Stomach (tissue), 9 donors: Measurements from ENCODE around the gene VSTM4. TPM values are rescaled to one million over a fixed set of nuclear protein-coding genes. Genes with fewer than 3 reads are reported as not detected.

Experiments
- DNase-seq, 2 donors: peaks; one replicate each; pipeline versions ENCODE4 v3.0.0 to v3.0.0-alpha.2; 2013 to 2019
- H3K27ac ChIP-seq, 5 donors: fragments of 200-600 bp in 4 of 5; sonication (generic) in 4 of 5; one replicate each; pipeline ENCODE4 v1.5.1; 2013 to 2019; ENCODE audit warnings: mild to moderate bottlenecking in 1 of 5, moderate library complexity in 1 of 5
- H3K27me3 ChIP-seq, 3 donors: fragments of 200-600 bp; sonication (generic); one replicate each; pipeline ENCODE4 v1.5.1; 2017 to 2019; ENCODE audit warnings: mixed run types in 1 of 3
- H3K36me3 ChIP-seq, 4 donors: fragments of 200-600 bp; sonication (generic); 1 replicate in 3 of 4; 2 replicates in 1 of 4; pipeline ENCODE4 v1.5.1; 2016 to 2019
- H3K4me1 ChIP-seq, 4 donors: fragments of 200-600 bp; sonication (generic); one replicate each; pipeline ENCODE4 v1.5.1; 2016 to 2019
- H3K4me3 ChIP-seq, 4 donors: fragments of 200-600 bp; sonication (generic) in 3 of 4; one replicate each; pipeline ENCODE4 v1.5.1; 2016 to 2019; ENCODE audit warnings: mild to moderate bottlenecking in 1 of 4
- H3K9me3 ChIP-seq, 4 donors: fragments of 200-600 bp; sonication (generic); one replicate each; pipeline ENCODE4 v1.5.1; 2016 to 2019
- EP300 ChIP-seq: sonication (generic); formaldehyde crosslinking; IDR thresholded peaks from one replicate; pipeline ENCODE4 v1.6.1; 2017; ENCODE audit warnings: antibody characterized with exemption
- POLR2A ChIP-seq, 4 donors: fragments of 450-650 bp; IDR thresholded peaks; one replicate each; pipeline ENCODE4 v1.6.1; 2016; ENCODE audit warnings: antibody characterized with exemption in 4 of 4, control low read depth in 2 of 4, mild to moderate bottlenecking in 1 of 4, moderate library complexity in 1 of 4
- POLR2AphosphoS5 ChIP-seq, 3 donors: sonication (generic); formaldehyde crosslinking; IDR thresholded peaks; one replicate each; pipeline ENCODE4 v1.6.1; 2016; ENCODE audit warnings: antibody characterized with exemption in 3 of 3
- WGBS, 5 donors: extraction: QIAGEN DNeasy Blood & Tissue Kit in 3 of 5; methylation state at CpG; one replicate each; pipeline versions ENCODE4 v1.1.5 to v1.1.7; 2013 to 2018; 5-methylcytosine and 5-hydroxymethylcytosine counted together
- intact Hi-C: fragments of 100-400 bp; cut with DNase I; formaldehyde crosslinking; loops from one replicate; pipeline ENCODE4 v1.15.1; 2023; ENCODE audit warnings: low total_unique reads
- polyA plus RNA-seq, 3 donors: library from polyadenylated mRNA; stranded (reverse); fragments of 200-250 nt; gene quantifications; one replicate each; pipeline ENCODE4 v1.2.3, GENCODE V29; 2013
- total RNA-seq, 5 donors: library from RNA; depleted of rRNA; stranded (reverse); fragments of >200 nt; gene quantifications; one replicate each; pipeline versions ENCODE4 v1.1.0 to v1.2.3, GENCODE V29; 2014 to 2016
- TF ChIP-seq, protein P1 (sequence below), 7 experiments: fragments of 450-650 bp in 4 of 7; fragments of 200-600 bp in 3 of 7; sonication (generic) in 3 of 7; IDR thresholded peaks; one replicate each; pipeline ENCODE4 v1.5.1; 2016 to 2019; ENCODE audit warnings: antibody characterized with exemption in 7 of 7, control low read depth in 2 of 7, mild to moderate bottlenecking in 1 of 7
- donor health status: healthy with polysubstance abuse.
- donor health status: Bipolar disorder and iron deficiency.
- donor health status: healthy.

The VSTM4 gene
- total and polyA plus RNA-seq, 8 donors = 0.58 to 23.1 (median 3.0) TPM

DNA sequence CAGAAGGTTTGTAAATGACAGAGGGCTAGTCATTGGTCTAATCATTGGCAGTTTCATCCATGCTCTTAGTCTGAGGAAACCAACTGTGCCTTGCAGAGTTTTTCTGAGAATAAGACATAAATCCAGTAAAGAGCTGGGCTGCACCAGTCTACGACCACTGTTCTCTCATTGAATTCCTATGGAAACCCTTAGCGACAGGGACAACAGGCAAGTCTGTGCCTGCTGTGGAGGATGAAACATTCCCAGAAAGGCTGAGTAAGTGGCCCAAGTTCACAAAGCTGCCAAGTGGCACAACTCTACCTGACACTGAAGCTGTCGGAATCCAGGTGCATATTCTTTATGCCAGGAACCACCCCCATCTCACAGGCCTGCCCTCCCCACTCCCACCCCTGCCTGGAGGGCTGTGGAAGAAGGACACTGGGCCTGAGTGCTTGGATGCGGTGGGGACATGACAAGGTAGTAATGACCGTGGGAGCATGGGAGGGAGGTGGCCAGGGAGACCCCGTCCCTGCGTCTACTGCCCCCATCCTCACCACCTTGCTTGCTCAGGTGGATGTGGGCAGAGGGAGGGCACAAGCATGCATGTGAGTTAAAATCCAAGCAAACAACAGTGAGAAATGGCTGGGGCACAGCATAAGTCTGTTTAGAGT is 58.0 kb downstream of the VSTM4 start:
- H3K4me1 ChIP-seq = no peaks in the 10 kb centered on the region
- intact Hi-C loops = no loop called here
- TF ChIP-seq, protein P1, sequence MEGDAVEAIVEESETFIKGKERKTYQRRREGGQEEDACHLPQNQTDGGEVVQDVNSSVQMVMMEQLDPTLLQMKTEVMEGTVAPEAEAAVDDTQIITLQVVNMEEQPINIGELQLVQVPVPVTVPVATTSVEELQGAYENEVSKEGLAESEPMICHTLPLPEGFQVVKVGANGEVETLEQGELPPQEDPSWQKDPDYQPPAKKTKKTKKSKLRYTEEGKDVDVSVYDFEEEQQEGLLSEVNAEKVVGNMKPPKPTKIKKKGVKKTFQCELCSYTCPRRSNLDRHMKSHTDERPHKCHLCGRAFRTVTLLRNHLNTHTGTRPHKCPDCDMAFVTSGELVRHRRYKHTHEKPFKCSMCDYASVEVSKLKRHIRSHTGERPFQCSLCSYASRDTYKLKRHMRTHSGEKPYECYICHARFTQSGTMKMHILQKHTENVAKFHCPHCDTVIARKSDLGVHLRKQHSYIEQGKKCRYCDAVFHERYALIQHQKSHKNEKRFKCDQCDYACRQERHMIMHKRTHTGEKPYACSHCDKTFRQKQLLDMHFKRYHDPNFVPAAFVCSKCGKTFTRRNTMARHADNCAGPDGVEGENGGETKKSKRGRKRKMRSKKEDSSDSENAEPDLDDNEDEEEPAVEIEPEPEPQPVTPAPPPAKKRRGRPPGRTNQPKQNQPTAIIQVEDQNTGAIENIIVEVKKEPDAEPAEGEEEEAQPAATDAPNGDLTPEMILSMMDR (IDR thresholded peaks at IDR 0.05) = no peak
- TF ChIP-seq POLR2AphosphoS5 (IDR thresholded peaks at IDR 0.05) (no peak), POLR2A (IDR thresholded peaks at IDR 0.05) (no peak), EP300 (no peak)
- H3K4me3 ChIP-seq = no peak overlapping the region
- WGBS, 5 donors = 87 to 90% (median 88%) methylated on average over 7 of the region's 7 CpGs
- no peak overlapping the region for H3K27ac ChIP-seq
- no peaks in the 10 kb centered on the region for H3K36me3 ChIP-seq
- H3K27me3 ChIP-seq = no peaks in the 10 kb centered on the region
- H3K9me3 ChIP-seq = peaks cover 0 to 11% (median 5%) of the 10 kb centered on the region in 4 donors
- DNase-seq = no peak

- 30 to 65% (median 51%) methylated on average over 1 of the region's 1 CpG; no CpG with 5 or more reads in 1 of the 5 donors for whole genome bisulfite sequencing, 5 donors
Observed at GRCh38 chr10:49056356-49056755, 59.0 kb downstream of the VSTM4 start.

GRCh38 chr10:49055221-49055849 is 60.0 kb downstream of the VSTM4 start:
- Histone ChIP-seq H3K27ac (no peak overlapping the region), H3K4me3 (no peak overlapping the region), H3K4me1 (no peaks in the 10 kb centered on the region), H3K36me3 (no peaks in the 10 kb centered on the region), H3K27me3 (no peaks in the 10 kb centered on the region), H3K9me3 (no peaks in the 10 kb centered on the region)
- TF ChIP-seq EP300 (no peak), POLR2AphosphoS5 (IDR thresholded peaks at IDR 0.05) (no peak), POLR2A (IDR thresholded peaks at IDR 0.05) (no peak)
- TF ChIP-seq, protein P1 (IDR thresholded peaks at IDR 0.05) = no peak
- WGBS, 5 donors = 57 to 66% (median 62%) methylated on average over 5 of the region's 5 CpGs
- intact Hi-C loops = no loop called here
- DNase-seq = no peak

More at GRCh38 chr10:49056356-49056755, 59.0 kb downstream of the VSTM4 start:
- intact Hi-C loops = no loop called here
- H3K27ac ChIP-seq = no peak overlapping the region
- H3K4me1 ChIP-seq = no peaks in the 10 kb centered on the region
- peaks cover 0 to under 1% (median 0%) of the 10 kb centered on the region in 4 donors for H3K9me3 ChIP-seq
- H3K27me3 ChIP-seq = no peaks in the 10 kb centered on the region
- no peaks in the 10 kb centered on the region for H3K36me3 ChIP-seq
- DNase-seq = no peak
- no peak overlapping the region for H3K4me3 ChIP-seq
- TF ChIP-seq EP300 (no peak), POLR2AphosphoS5 (IDR thresholded peaks at IDR 0.05) (no peak), POLR2A (IDR thresholded peaks at IDR 0.05) (no peak)
- TF ChIP-seq, protein P1 (IDR thresholded peaks at IDR 0.05) = no peak

DNA sequence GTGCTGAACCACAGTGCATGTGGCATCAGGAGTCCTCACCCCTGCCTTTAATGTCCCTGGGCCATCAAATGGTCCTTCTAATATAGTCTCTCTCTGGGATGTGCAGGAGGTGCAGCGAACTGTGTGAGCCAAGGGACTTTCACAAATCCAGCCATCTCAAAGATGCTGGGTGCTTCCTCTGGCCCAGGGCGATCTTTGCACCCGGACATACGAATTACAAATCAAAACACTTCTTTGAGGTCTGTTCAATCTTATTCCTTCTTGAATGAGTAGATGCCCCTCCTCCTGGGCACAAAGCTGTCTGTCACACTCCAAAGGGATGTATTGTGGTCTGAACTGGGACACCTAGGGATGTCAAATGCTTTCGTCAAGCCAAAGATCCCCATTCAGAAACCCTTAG is 60.6 kb downstream of the VSTM4 start:
- Histone ChIP-seq H3K9me3 (no peaks in the 10 kb centered on the region), H3K27ac (no peak overlapping the region), H3K36me3 (no peaks in the 10 kb centered on the region), H3K27me3 (no peaks in the 10 kb centered on the region), H3K4me1 (no peaks in the 10 kb centered on the region), H3K4me3 (no peak overlapping the region)
- intact Hi-C loops = no loop called here
- WGBS, 5 donors = 86 to 92% (median 89%) methylated on average over 5 of the region's 5 CpGs
- DNase-seq = no peak
- TF ChIP-seq EP300 (no peak), POLR2A (IDR thresholded peaks at IDR 0.05) (no peak), POLR2AphosphoS5 (IDR thresholded peaks at IDR 0.05) (no peak)
- TF ChIP-seq, protein P1 (IDR thresholded peaks at IDR 0.05) = no peak
